Activated CD8-positive, alpha-beta memory T cell treated with anti-CD3 and anti-CD28 coated beads for 1 hour (primary cell): ENCODE data around the gene CCDC73.

Experiments used
- DNase-seq, 2 donors: peaks; one replicate each; pipeline ENCODE4 v3.0.0-alpha.2; 2020; ENCODE audit warnings: low read depth in 1 of 2; ENCODE audit errors: extremely low read depth in 1 of 2

The CCDC73 gene

DNA sequence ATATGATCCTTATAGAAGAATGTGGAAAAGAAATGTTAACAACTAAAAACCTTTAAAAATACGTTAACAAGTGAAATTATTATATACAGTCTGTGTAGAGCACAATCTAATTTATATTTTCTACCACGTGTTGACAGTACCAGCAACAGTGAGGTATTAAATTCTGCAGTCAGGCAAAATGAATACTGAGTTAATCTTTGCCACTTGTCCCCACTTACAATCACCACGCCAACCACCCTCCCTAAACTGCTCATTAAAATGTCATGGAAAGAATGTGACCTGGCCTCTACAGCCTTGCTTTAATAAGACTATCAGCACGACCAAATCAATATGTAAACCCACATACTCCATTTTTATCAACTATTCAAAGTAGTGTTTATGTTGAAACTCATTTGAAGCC lies 239.4 kb downstream of the CCDC73 start:
- no peak for DNase-seq
